Mesenchymal stem cell (in vitro differentiated cells and primary cell): ENCODE measurements around the gene TPSG1. TPM values are rescaled to one million over a fixed set of nuclear protein-coding genes. Genes with fewer than 3 reads are reported as not detected.

Source experiments
- DNase-seq: peaks from one replicate; pipeline ENCODE4 v3.0.0-alpha.2; 2013
- H2AFZ ChIP-seq: one replicate; pipeline ENCODE4 v1.6.1; 2013; ENCODE audit warnings: low read depth, mild to moderate bottlenecking, control low read depth, inconsistent platforms, low read length, moderate library complexity
- H2AK5ac ChIP-seq: 2 replicates; pipeline ENCODE4 v1.6.1; 2013; ENCODE audit warnings: low read length, moderate library complexity, mild to moderate bottlenecking, inconsistent platforms; ENCODE audit not compliant: severe bottlenecking
- H2BK120ac ChIP-seq: one replicate; pipeline ENCODE4 v1.6.1; 2013; ENCODE audit warnings: low read depth, mild to moderate bottlenecking, inconsistent platforms, low read length, moderate library complexity
- H2BK12ac ChIP-seq, 2 experiments: one replicate each; pipeline ENCODE4 v1.6.1; 2013; ENCODE audit warnings: inconsistent platforms in 2 of 2, low read length in 2 of 2, mild to moderate bottlenecking in 2 of 2, moderate library complexity in 2 of 2, control low read depth in 1 of 2
- H2BK15ac ChIP-seq: one replicate; pipeline ENCODE4 v1.6.1; 2013; ENCODE audit warnings: mild to moderate bottlenecking, low read depth, inconsistent platforms; ENCODE audit not compliant: poor library complexity, severe bottlenecking
- H2BK5ac ChIP-seq: 2 replicates; pipeline ENCODE4 v1.6.1; 2013; ENCODE audit warnings: low read depth, mild to moderate bottlenecking, low read length, control low read depth, inconsistent platforms; ENCODE audit not compliant: poor library complexity, severe bottlenecking
- H3K14ac ChIP-seq, 2 experiments: one replicate each; pipeline ENCODE4 v1.6.1; 2013; ENCODE audit warnings: inconsistent platforms in 2 of 2, low read length in 2 of 2, control low read depth in 1 of 2, mild to moderate bottlenecking in 1 of 2, moderate library complexity in 1 of 2
- H3K18ac ChIP-seq, 2 experiments: one replicate each; pipeline ENCODE4 v1.6.1; 2013; ENCODE audit warnings: inconsistent platforms in 2 of 2, low read length in 2 of 2, control low read depth in 1 of 2, low read depth in 1 of 2, mild to moderate bottlenecking in 1 of 2
- H3K23ac ChIP-seq, 2 experiments: one replicate each; pipeline ENCODE4 v1.6.1; 2013; ENCODE audit warnings: inconsistent platforms in 2 of 2, low read length in 2 of 2, mild to moderate bottlenecking in 2 of 2, moderate library complexity in 2 of 2, control low read depth in 1 of 2
- H3K27ac ChIP-seq: 2 replicates; pipeline ENCODE4 v1.5.1; 2013; ENCODE audit warnings: mild to moderate bottlenecking, moderate library complexity, low read length, control low read depth, inconsistent platforms; ENCODE audit not compliant: poor library complexity, severe bottlenecking
- H3K27me3 ChIP-seq, 2 experiments: 2 replicates each; pipeline versions ENCODE4 v1.6.1 to v1.7.0; 2013; ENCODE audit warnings: low read length in 2 of 2, mild to moderate bottlenecking in 2 of 2, moderate library complexity in 2 of 2, control low read depth in 1 of 2, inconsistent platforms in 1 of 2; ENCODE audit not compliant: control insufficient read depth in 1 of 2, insufficient read depth in 1 of 2
- H3K36me3 ChIP-seq, 2 experiments: 2 replicates each; pipeline versions ENCODE4 v1.6.1 to v1.7.0; 2013; ENCODE audit warnings: low read length in 2 of 2, control low read depth in 1 of 2, inconsistent platforms in 1 of 2, low read depth in 1 of 2, mild to moderate bottlenecking in 1 of 2; ENCODE audit not compliant: insufficient read depth in 2 of 2, control insufficient read depth in 1 of 2
- H3K4ac ChIP-seq, 2 experiments: one replicate each; pipeline ENCODE4 v1.6.1; 2013; ENCODE audit warnings: inconsistent platforms in 2 of 2, low read length in 2 of 2, mild to moderate bottlenecking in 2 of 2, moderate library complexity in 2 of 2, control low read depth in 1 of 2, low read depth in 1 of 2
- H3K4me1 ChIP-seq: 2 replicates; pipeline ENCODE4 v1.6.1; 2013; ENCODE audit warnings: low read depth, low read length, control low read depth; ENCODE audit not compliant: control insufficient read depth, insufficient read depth
- H3K4me2 ChIP-seq: 2 replicates; pipeline ENCODE4 v1.6.1; 2013; ENCODE audit warnings: low read length, mild to moderate bottlenecking, inconsistent platforms; ENCODE audit not compliant: poor library complexity, severe bottlenecking
- H3K4me3 ChIP-seq, 2 experiments: 2 replicates each; pipeline versions ENCODE4 v1.5.1 to v1.7.0; 2013; ENCODE audit warnings: low read length in 2 of 2, mild to moderate bottlenecking in 2 of 2, control low read depth in 1 of 2, low read depth in 1 of 2; ENCODE audit not compliant: insufficient read depth in 1 of 2
- H3K79me1 ChIP-seq: replicated peaks from 2 replicates; pipeline ENCODE4 v1.6.1; 2013; ENCODE audit warnings: mild to moderate bottlenecking, control low read depth, low read length, inconsistent platforms; ENCODE audit not compliant: poor library complexity, severe bottlenecking
- H3K9ac ChIP-seq: 2 replicates; pipeline ENCODE4 v1.7.0; 2013; ENCODE audit warnings: mild to moderate bottlenecking, low read length, moderate library complexity
- H3K9me3 ChIP-seq: 2 replicates; pipeline ENCODE4 v1.7.0; 2013; ENCODE audit warnings: mild to moderate bottlenecking, low read length; ENCODE audit not compliant: control insufficient read depth
- H4K8ac ChIP-seq: one replicate; pipeline ENCODE4 v1.6.1; 2013; ENCODE audit warnings: inconsistent platforms, mild to moderate bottlenecking, low read length, moderate library complexity
- H4K91ac ChIP-seq: one replicate; pipeline ENCODE4 v1.6.1; 2013; ENCODE audit warnings: mild to moderate bottlenecking, low read length, inconsistent platforms
- WGBS: methylation state at CpG from one replicate; pipeline ENCODE4 v1.1.7; 2013; ENCODE audit warnings: mixed read lengths; 5-methylcytosine and 5-hydroxymethylcytosine counted together
- polyA plus RNA-seq, 2 experiments: library from polyadenylated mRNA; stranded (reverse); fragments of 200-250 nt; gene quantifications; one replicate each; pipeline ENCODE4 v1.2.3, GENCODE V29; 2013

Gene TPSG1
- not detected for polyA plus RNA-seq (2013, experiment 1 of 2)
- polyA plus RNA-seq (2013, experiment 2 of 2) = not detected

- Histone ChIP-seq H3K23ac (no peak within 1 kb of the TSS), H4K91ac (no peak within 1 kb of the TSS), H3K4me1 (no peaks in the 10 kb centered on the region), H2AK5ac (no peak within 1 kb of the TSS), H4K8ac (no peak within 1 kb of the TSS), H3K36me3 (peaks cover 0 to 3% of the 10 kb centered on the region in 2 experiments), H3K4ac (no peak within 1 kb of the TSS), H3K18ac (no peak within 1 kb of the TSS), H2AFZ (no peak within 1 kb of the TSS), H3K79me1 (no peaks in the 10 kb centered on the region), H3K9me3 (no peaks in the 10 kb centered on the region), H3K27ac (no peak within 1 kb of the TSS), H2BK15ac (no peak within 1 kb of the TSS), H3K9ac (no peak within 1 kb of the TSS), H3K14ac (no peak within 1 kb of the TSS), H2BK12ac (no peak within 1 kb of the TSS), H2BK5ac (no peak within 1 kb of the TSS), H3K27me3 (peaks cover 0 to 11% of the 10 kb centered on the region in 2 experiments), H3K4me3 (no peak within 1 kb of the TSS), H3K4me2 (no peak within 1 kb of the TSS), H2BK120ac (no peak within 1 kb of the TSS)
- 69% methylated on average over 10 of the region's 10 CpGs for WGBS
- no peak for DNase-seq
Measured at GRCh38 chr16:1225051-1225451, at the start of gene TPSG1. Gene TPSG1, minus strand, starts transcription at chr16:1225268. Its CDS starts 16 bp downstream, at chr16:1225252.

GRCh38 chr16:1274767-1275166 lies 49.7 kb upstream of the TPSG1 start:
- no peak overlapping the region for H2BK12ac ChIP-seq
- DNase-seq = no peak
- no peak overlapping the region for H3K4ac ChIP-seq
- H3K27me3 ChIP-seq = peaks cover 22 to 64% of the 10 kb centered on the region in 2 experiments
- H3K27ac ChIP-seq = no peak overlapping the region
- H3K79me1 ChIP-seq = no peaks in the 10 kb centered on the region
- H3K4me3 ChIP-seq = no peak overlapping the region
- no peak overlapping the region for H3K23ac ChIP-seq
- WGBS = 87% methylated on average over 5 of the region's 7 CpGs
- no peak overlapping the region for H3K14ac ChIP-seq
- peaks cover 26% of the 10 kb centered on the region for H3K4me1 ChIP-seq
- H4K8ac ChIP-seq = no peak overlapping the region
- H3K9ac ChIP-seq = no peak overlapping the region
- no peak overlapping the region for H3K18ac ChIP-seq
- H4K91ac ChIP-seq = no peak overlapping the region
- no peak overlapping the region for H2BK15ac ChIP-seq
- no peaks in the 10 kb centered on the region for H3K9me3 ChIP-seq
- no peak overlapping the region for H2BK5ac ChIP-seq
- no peaks in the 10 kb centered on the region for H3K36me3 ChIP-seq
- no peak overlapping the region for H3K4me2 ChIP-seq
- no peak overlapping the region for H2AFZ ChIP-seq
- no peak overlapping the region for H2AK5ac ChIP-seq
- H2BK120ac ChIP-seq = no peak overlapping the region

GRCh38 chr16:1273816-1274215 lies 48.7 kb upstream of the TPSG1 start:
- Histone ChIP-seq H3K27ac (no peak overlapping the region), H4K8ac (no peak overlapping the region), H2AK5ac (no peak overlapping the region), H3K4ac (no peak overlapping the region), H3K23ac (no peak overlapping the region), H3K14ac (no peak overlapping the region), H2BK15ac (no peak overlapping the region), H3K9ac (no peak overlapping the region), H2BK12ac (no peak overlapping the region), H3K4me1 (peaks cover 23% of the 10 kb centered on the region), H3K9me3 (no peaks in the 10 kb centered on the region), H4K91ac (no peak overlapping the region), H3K27me3 (peaks cover 13 to 59% of the 10 kb centered on the region in 2 experiments), H2BK120ac (no peak overlapping the region), H2BK5ac (no peak overlapping the region), H3K4me3 (no peak overlapping the region), H3K18ac (no peak overlapping the region), H3K36me3 (no peaks in the 10 kb centered on the region), H2AFZ (no peak overlapping the region), H3K4me2 (no peak overlapping the region), H3K79me1 (no peaks in the 10 kb centered on the region)
- DNase-seq = no peak
- WGBS = 91% methylated on average over 15 of the region's 15 CpGs

- Histone ChIP-seq H4K91ac (no peak overlapping the region), H3K9me3 (no peaks in the 10 kb centered on the region), H2BK15ac (no peak overlapping the region), H2BK120ac (no peak overlapping the region), H3K4me1 (peaks cover 14% of the 10 kb centered on the region), H2AK5ac (no peak overlapping the region), H2AFZ (no peak overlapping the region), H2BK5ac (no peak overlapping the region), H3K23ac (no peak overlapping the region), H3K14ac (no peak overlapping the region), H3K4ac (no peak overlapping the region), H3K27ac (no peak overlapping the region), H3K4me3 (no peak overlapping the region), H3K4me2 (no peak overlapping the region), H3K79me1 (no peaks in the 10 kb centered on the region), H3K18ac (no peak overlapping the region), H2BK12ac (no peak overlapping the region), H4K8ac (no peak overlapping the region), H3K27me3 (peaks cover 4 to 47% of the 10 kb centered on the region in 2 experiments), H3K36me3 (no peaks in the 10 kb centered on the region), H3K9ac (no peak overlapping the region)
- DNase-seq = no peak
- 79% methylated on average over 8 of the region's 9 CpGs for WGBS
Measured at GRCh38 chr16:1272453-1273198, 47.6 kb upstream of the TPSG1 start.
